ENCODE data around the gene PLCL1.

PLCL1 gene

GRCh38 chr2:197929886-197930227, 125.5 kb downstream of the PLCL1 start:
- DNase-seq: no peak

GRCh38 chr2:197930570-197931278, 126.3 kb downstream of the PLCL1 start:
- DNase-seq: no peak

DNA sequence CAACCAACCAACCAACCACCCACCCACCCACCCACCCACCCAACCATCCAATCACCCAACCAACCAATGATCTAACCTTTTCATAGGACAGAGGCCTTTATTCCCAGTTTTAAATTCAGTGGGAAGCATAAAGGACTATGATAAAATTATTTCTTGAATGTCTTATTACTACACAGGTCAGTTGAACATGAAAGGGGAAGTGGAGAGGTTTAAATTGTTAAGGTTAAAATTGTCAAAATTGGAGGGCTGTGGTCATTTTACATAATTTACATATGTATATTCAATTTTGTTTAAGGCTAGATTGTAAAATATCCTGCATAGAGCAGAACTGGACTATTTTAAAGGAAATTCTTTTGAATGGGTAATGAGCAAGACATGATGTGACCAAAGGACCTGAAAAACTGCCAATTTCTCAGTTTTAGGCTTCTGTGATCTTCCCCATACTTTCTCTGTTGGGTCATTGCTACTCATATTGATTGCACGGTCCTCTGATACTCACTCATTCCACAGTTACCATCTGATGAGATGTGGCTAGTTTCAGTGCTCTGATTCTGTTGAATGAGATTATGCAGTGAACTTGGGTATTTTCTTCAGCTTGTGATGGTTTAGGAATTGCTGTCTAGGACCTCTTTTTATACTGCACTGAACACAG, 127.4 kb downstream of the PLCL1 start:
- DNase-seq: no peak

- DNase-seq: no peak
Measured at GRCh38 chr2:197932374-197932773, 128.0 kb downstream of the PLCL1 start.

DNA sequence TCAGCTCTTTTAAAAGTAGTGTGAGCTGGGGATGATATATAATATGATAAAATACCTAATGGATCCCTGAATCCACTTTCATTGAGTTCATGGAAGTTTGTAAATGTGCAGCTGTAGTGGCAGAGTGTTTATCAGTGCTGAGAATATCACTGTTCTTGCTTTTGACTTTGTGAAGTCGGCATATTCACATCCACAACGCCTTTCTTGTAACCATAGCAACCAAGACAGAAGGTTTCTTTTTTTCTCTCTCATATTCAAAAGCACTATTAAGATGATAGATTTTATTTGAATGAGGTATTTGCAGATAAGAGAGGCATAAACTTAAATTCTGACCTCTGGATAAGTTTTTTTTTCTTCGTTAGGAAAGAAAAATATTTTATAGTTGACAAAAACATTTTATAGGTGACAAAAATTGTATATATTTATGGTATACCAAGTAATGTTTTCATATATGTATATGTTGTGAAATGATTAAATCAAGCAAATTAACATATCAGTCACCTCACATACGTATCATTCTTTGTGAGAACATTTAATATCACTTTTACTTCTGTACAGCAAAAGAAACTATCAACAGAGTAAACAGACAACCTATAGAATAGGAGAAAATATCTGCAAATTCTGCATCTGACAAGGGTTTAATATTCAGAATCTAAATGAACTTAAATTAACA, 130.0 kb downstream of the PLCL1 start:
- DNase-seq: peak; percentile 36

- DNase-seq: peak; percentile 49
Measured at GRCh38 chr2:197934934-197935289, 130.5 kb downstream of the PLCL1 start.

DNA sequence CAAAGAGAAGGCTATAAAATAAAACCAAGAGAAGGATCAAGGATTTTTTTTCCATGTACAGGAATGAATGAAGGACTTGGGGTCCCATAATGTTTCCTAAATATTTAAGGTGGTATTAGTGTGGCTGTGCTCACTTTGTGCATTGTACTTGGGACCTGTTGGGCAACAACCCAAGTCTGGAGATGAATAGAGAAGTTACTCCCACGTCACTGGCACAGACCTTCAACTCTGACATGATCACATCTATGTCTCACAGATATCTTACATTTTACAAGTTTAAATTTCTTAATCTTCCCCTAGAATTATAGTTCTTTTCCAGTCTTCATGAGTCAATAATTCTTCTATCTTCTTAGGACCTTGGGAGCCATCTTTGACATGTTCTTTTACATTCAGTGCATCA, 133.4 kb downstream of the PLCL1 start:
- DNase-seq: no peak

DNA sequence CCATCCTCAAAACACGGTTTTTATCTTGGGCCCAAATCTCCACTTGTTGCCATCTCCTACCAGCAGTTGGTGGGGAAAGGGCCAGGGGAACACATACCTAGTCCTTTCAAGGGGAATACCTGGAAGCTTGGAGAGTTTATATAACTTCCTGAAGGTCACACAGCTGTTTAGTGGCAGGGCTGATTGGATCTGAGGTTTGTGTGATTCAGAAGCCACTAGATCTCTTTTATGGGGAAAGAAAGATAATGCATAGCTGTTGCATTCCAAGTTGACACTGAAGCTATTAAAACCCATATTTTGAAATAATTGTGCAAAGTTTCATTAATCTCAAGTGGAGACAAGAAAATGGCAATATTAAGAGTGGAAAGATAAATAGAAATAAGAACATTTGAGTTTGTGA, 134.2 kb downstream of the PLCL1 start:
- no peak for DNase-seq

- DNase-seq: no peak
Measured at GRCh38 chr2:197939787-197940186, 135.4 kb downstream of the PLCL1 start.

GRCh38 chr2:197940382-197940781, 136.0 kb downstream of the PLCL1 start:
- no peak for DNase-seq

DNA sequence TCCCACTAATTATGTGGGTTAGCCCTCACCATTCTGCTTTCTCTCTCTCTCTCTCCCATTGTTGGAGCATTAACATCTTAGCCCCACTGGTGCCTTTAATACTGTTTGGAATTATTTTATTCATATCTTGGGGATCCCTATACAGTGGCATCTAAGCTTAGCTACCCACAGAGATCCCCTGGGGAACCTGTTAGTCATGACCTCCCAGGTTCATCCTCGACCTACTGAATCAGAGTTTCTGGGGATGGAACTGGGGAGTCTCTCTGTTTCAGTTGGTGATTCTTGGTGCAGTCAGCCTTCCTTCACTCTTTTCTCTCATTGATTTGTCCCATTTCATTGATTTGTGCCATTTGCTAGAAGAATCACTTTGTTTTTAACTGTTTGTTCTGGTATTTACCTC, 137.3 kb downstream of the PLCL1 start:
- no peak for DNase-seq

DNA sequence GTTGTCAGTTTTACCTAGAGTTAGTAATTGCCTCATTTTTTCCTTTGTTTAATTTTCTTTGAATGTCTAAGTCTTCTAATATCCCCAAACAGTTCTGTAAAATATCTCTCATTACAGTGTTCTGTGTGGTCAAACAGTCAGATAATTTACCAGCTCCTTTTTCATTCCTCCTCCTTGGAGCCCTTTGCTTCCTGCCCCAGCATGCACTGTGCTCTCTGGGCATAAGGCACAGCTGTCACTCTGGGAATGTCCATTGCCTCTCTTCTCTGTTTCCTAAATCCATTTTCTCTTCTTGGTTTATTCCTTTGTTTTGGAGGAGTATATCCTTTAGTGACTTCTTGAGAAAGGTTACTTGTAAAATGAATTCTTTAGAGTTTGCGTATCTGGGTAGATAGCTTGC, 139.3 kb downstream of the PLCL1 start:
- DNase-seq: no peak

DNA sequence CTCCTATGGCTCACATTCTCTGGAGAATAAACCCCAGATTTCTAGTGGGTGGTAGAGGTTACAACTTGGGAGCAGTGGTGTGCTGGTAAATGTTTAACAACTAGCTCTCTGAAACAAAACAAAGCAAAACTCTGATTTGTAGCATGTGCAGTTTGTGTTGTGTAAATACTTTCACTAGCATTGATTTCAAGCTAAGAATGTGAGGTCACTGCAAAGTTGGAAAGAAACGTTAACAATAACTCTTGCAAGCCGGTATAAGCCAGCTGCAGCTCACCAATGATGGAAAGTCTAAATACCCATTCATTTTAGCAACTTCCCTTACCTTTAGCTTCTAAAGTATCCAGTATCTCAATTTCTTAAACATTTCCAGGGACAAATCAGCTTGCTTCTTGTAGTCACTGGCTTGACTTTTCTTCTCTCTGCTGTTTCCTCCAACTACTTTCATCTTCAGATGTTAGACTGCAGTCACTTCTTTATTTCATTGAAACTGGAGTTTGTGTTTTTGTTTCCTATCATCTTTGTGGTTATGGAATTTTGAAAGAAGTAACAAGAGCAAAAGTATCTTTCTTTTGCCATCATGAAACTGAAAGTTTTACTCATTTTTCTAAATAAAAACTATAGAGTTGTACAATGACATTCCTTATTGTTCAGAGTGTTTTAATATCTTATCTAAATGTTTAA, 140.2 kb downstream of the PLCL1 start:
- DNase-seq: no peak

GRCh38 chr2:197946562-197946961, 142.2 kb downstream of the PLCL1 start:
- DNase-seq: no peak

DNA sequence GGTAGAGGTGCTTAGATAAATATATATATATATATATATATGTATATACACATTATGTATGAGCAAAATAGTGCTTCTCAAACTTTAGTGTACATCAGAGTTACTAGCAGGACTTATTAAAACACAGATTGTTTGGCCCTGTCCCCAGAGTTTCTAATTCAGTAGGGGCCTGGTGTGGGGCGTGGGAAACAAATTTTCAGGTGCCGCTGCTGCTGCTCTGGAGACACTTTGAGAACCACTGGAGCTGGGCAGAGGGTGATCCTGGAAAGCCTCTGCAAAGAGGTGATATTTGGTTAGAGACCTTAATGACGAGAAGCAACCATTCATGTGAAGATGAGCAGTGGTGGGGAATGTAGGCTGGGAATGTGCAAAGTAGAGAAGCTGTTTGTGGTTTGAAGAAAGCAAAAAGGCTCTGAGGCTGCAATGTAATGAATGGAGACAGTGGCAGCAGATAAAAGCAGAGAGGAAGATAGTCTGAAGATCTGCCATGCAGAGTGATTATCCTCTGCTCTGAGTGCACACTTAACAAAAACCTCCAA, 142.9 kb downstream of the PLCL1 start:
- no peak for DNase-seq

- no peak for DNase-seq
Measured at GRCh38 chr2:197949224-197949623, 144.8 kb downstream of the PLCL1 start.

GRCh38 chr2:197950006-197950405, 145.6 kb downstream of the PLCL1 start:
- no peak for DNase-seq

- no peak for DNase-seq
Measured at GRCh38 chr2:197950724-197951123, 146.3 kb downstream of the PLCL1 start.

- peak; percentile 6 for DNase-seq
Measured at GRCh38 chr2:197952540-197953202, 148.3 kb downstream of the PLCL1 start.

DNA sequence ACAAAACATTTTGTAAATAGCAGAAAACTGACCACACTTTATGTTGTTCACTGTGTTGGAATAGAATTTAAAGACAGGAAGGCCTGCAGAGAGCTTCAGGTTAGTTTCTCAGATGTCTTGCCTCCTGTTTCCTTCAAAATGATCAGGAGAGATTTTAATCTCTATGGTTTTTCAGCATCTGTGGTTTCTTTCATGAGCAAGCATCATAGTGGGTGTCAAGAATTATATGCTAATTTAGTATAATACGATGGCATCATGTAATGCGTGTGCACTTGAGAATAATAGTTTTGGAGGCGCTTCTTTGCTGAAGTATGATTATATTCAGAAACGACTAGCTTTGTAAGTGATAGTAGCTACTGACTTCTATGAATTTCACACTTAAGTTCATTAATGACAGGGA, 149.9 kb downstream of the PLCL1 start:
- DNase-seq: peak; percentile 14

DNA sequence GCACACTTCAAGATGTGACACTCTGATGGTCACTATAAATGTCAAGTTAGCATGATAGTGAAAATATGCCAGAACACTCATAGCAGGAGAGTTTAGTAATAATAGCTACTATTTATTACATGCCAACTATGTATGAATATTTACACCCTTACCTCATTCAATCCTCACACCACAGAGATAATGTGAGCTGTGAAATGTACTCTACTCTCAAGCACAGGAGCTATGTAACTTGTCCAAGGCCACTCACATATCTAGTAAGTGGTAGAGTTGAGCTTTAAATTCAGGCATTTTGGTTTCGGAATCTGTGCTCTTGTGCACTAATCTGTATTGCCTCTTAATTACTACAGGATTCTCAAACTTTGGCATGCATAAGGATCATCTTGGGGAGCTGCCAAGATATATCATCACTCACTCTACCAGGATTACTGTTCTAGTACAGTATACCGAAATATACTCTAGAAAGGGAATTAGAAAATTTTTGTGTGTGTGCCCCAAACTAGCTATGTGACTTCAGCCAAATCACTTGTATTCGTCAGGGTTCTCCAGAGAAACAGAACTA, 154.3 kb downstream of the PLCL1 start:
- DNase-seq: no peak

DNA sequence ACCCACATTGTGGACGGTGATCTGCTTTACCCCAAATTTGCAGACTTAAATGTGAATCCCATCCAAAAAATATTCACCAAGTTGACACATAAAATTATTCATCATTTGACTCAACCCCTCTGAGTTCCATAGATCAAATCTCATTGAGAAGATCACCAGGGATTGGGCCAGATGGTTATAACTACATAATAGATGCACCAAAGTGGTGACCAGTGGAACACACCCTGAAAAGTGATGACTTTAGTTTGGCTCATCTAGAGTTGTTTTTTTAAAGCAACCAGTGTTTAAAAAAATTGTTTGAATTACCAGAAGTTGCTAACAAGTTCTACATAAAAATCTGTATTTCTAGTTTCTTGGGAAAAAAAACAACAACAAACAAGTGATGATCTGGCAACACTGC, 155.0 kb downstream of the PLCL1 start:
- no peak for DNase-seq

GRCh38 chr2:197960786-197961185, 156.4 kb downstream of the PLCL1 start:
- DNase-seq: no peak
